DMS53 treated with DMSO at 0.1 percent for 48 hours (cell line): ENCODE results near the gene TAF11L10.
"Not testable (repeated sequence)": the region's sequence is repeated elsewhere in the genome, so short reads cannot be mapped to it uniquely, and the experiment has no call there.

ENCODE experiments used
- DNase-seq: peaks from one replicate; lab custom pipeline; 2025; ENCODE audit not compliant: unreplicated experiment; lab: John Stamatoyannopoulos, UW

Gene TAF11L10

DNA sequence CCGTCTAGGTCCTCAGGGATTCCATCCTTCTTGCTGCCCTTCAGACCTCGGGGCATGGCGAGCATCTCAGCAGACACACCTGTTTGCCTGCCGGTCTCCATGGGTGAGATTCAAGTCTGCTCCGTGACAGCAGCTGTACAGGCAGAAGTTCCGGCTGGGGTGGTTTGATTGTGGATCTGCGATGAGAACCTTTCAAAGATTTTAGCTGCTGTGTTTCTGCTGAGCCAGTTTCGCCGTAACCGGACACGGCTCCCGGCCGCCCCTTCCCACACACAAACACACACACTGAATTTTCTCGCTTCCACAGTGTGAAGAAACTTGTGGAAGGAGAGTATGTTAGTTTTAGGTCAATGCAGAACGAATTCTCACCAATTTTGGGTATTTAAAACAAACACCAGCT lies at the start of gene TAF11L10:
TSS of gene TAF11L10 (minus strand) at position 101 of the 400 bp plus-strand sequence.
- not testable (repeated sequence) for DNase-seq

DNA sequence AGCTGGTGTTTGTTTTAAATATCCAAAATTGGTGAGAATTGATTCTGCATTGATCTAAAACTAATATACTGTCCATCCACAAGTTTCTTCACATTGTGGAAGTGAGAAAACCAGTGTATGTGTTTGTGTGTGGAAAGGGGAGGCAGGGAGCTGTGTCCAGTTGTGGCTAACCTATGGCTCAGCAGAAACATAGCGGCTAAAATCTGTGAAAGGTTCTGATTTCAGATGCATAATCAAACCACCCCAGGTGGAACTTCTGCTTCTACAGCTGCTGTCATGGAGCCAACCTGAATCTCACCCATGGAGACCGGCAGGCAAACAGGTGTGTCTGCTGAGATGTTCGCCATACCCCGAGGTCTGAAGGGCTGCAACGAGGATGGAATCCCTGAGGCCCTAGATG lies 36.5 kb upstream of the TAF11L10 start, which contains the start of gene TAF11L14:
TSS of gene TAF11L14 (plus strand) at position 301 of the 400 bp plus-strand sequence.
- no peak for DNase-seq

DNA sequence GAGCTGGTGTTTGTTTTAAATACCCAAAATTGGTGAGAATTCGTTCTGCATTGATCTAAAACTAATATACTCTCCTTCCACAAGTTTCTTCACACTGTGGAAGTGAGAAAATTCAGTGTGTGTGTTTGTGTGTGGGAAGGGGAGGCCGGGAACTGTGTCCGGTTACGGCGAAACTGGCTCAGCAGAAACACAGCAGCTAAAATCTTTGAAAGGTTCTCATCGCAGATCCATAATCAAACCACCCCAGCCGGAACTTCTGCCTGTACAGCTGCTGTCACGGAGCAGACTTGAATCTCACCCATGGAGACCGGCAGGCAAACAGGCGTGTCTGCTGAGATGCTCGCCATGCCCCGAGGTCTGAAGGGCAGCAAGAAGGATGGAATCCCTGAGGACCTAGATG lies 34.2 kb upstream of the TAF11L10 start, which contains the start of gene TAF11L13:
TSS of gene TAF11L13 (plus strand) at position 301 of the 400 bp plus-strand sequence.
- not testable (repeated sequence) for DNase-seq

DNA sequence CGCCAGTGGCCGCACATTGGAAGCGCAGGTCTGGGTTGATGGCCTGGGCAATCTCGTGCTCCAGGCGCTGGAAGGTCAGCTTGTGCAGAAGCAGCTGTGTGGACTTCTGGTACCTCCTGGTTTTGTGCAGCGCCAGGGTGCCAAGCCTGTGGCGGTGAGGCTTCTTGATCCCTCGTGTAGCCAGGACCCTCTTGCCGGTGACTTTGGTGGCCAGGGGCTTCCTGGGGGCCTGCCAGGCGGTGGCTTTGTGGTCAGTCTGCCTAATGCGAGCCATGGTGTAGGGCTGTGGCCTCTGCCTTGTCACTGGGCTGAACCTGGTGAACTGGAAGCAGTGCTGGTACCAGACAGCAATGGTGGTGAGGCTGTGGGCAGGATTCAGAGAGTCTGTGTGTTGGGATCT lies 28.1 kb upstream of the TAF11L10 start:
- no peak for DNase-seq

DNA sequence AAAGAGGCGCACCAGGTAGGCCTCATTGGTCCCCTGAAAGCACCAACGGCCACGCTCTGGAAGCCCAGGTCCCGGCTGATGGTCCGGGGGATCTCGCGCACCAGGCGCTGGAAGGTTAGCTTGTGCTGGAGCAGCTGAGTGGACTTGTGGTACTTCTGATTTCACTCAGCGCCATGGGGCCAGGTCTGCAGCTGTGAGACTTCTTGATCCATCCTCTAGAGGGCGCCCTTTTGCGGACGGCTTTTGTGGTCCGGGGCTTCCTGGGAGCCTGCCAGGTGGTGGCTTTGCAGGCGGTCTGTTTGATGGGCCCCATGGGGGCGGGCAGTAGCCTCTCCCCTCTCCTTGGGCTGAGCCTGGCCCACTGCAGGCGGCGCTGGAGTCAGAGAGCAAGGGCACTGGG lies 23.0 kb upstream of the TAF11L10 start:
- no peak for DNase-seq

DNA sequence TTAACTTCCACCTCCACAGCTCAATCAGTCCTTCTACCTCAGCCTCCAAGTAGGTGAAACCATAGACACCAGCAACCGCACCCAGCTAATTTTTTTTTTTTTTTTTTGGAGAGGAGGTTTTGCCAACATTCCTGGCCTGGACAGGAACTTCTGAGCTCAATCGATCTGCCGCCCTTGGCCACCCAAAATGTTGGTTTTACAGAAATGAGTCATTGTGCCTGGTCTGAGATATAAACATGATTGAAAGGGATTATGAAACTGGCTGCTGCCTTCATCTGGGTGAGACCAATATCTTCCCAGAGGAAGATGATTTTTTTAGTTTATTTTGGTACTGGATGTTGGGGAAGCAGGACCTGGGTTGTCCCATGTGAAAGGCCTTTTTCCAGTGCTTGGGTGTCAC lies 21.7 kb upstream of the TAF11L10 start:
- DNase-seq, result no peak

DNA sequence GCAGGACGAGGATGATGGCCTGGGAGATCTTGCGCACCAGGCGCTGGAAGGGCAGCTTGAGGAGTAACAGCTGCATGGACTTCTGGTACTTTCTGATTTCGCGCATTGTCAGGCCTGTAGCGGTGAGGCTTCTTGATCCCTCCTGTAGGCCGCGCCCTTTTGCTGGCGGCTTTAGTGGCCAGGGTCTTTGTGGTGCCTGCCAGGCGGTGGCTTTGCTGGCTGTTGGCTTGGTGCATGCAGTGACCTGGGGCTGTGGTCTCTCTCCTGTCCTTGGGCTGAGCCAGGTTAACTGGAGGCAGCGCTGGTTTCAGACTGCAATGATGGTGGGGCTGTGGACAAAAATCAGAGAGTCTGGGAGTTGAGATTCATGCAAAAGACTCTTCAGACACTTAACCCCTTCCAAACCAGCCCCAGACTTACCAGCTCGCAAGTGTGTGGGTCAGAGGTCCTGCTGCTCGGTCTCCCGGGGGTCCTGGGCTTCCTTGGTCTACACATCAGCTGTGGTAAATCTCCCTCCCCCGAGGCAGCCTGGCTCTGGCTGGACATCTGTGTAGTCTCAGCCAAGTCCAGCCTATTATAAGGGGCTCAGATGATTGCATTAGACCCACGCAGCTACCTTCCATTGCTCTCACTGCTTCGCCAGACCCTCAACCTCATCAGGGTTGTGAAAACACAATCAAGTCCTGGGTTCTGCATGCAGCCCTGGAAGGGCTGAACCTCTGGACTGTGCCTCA lies 17.4 kb upstream of the TAF11L10 start:
- DNase-seq, result no peak

DNA sequence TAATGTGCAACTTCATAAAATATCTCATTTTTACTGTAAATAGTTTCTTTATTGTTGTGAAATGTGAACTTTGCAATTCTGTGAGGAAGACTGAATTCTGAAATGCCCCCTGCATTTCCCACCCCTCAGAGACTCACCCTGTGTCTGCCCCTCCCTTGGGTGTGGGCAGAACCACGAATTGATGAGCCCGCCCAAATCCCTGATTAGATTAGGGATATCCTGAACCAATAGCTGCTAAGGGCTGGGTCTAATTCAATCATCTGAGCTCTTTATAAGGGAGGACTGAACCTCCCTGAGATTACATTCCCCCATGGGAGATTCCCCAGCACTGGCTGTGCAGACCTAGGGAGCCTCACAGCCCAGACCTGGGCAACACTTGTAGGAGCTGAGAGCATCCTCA lies 12.5 kb upstream of the TAF11L10 start, which contains the start of gene TAF11L12:
TSS of gene TAF11L12 (plus strand) at position 301 of the 400 bp plus-strand sequence.
- DNase-seq, result not testable (repeated sequence)

DNA sequence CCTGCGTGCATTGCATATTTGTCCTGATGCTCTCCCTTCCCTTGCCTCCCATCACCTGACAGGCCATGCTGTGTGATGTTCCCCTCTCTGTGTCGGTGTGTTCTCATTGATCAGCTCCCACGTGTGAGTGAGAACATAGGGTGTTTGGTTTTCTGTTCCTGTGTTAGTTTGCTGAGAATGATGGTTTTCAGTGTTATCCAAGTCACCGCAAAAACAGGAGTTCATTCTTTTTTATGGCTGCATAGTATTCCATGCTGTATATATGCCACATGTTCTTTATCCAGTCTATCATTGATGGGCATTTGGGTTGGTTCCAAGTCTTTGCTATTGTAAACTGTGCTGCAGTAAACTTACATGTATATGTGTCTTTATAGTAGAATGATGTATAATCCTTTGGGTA lies 9.8 kb upstream of the TAF11L10 start:
- DNase-seq, result not testable (repeated sequence)

DNA sequence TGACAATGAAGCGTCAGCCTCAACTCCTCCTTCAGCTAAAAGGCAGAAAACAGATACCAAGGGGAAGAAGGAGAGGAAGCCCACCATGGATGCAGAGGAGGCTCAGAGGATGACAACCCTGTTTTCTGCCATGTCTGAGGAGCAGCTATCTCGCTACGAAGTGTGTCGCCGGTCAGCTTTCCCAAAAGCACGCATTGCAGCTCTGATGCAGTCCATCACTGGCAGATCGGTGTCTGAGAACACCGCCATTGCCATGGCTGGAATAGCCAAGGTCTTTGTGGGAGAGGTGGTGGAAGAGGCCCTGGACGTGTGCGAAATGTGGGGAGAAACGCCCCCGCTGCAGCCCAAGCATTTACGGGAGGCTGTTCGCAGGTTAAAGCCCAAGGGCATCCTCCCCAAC lies 7.3 kb upstream of the TAF11L10 start:
- DNase-seq, result no peak

DNA sequence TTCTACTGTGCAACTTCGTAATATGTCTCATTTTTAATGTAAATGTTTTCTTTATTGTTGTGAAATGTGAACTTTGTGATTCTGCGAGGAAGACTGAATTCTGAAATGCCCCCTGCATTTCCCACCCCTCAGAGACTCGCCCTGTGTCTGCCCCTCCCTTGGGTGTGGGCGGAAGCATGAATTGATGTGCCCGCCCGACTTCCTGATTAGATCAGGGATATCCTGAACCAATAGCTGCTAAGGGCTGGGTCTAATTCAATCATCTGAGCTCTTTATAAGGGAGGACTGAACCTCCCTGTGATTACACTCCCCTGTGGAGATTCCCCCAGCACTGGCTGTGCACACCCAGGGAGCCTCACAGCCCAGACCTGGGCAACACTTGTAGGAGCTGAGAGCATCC lies 6.3 kb upstream of the TAF11L10 start, which contains the start of gene TAF11L11:
TSS of gene TAF11L11 (plus strand) at position 304 of the 400 bp plus-strand sequence.
- not testable (repeated sequence) for DNase-seq

DNA sequence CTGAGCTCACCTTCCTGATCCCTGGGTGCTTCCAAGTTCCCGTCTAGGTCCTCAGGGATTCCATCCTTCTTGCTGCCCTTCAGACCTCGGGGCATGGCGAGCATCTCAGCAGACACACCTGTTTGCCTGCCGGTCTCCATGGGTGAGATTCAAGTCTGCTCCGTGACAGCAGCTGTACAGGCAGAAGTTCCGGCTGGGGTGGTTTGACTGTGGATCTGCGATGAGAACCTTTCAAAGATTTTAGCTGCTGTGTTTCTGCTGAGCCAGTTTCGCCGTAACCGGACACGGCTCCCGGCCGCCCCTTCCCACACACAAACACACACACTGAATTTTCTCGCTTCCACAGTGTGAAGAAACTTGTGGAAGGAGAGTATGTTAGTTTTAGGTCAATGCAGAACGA lies 3.4 kb downstream of the TAF11L10 start, which contains the start of gene TAF11L9:
TSS of gene TAF11L9 (minus strand) at position 140 of the 400 bp plus-strand sequence.
- DNase-seq, result not testable (repeated sequence)

DNA sequence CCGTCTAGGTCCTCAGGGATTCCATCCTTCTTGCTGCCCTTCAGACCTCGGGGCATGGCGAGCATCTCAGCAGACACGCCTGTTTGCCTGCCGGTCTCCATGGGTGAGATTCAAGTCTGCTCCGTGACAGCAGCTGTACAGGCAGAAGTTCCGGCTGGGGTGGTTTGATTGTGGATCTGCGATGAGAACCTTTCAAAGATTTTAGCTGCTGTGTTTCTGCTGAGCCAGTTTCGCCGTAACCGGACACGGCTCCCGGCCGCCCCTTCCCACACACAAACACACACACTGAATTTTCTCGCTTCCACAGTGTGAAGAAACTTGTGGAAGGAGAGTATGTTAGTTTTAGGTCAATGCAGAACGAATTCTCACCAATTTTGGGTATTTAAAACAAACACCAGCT lies 6.8 kb downstream of the TAF11L10 start, which contains the start of gene TAF11L8:
TSS of gene TAF11L8 (minus strand) at position 101 of the 400 bp plus-strand sequence.
- not testable (repeated sequence) for DNase-seq

DNA sequence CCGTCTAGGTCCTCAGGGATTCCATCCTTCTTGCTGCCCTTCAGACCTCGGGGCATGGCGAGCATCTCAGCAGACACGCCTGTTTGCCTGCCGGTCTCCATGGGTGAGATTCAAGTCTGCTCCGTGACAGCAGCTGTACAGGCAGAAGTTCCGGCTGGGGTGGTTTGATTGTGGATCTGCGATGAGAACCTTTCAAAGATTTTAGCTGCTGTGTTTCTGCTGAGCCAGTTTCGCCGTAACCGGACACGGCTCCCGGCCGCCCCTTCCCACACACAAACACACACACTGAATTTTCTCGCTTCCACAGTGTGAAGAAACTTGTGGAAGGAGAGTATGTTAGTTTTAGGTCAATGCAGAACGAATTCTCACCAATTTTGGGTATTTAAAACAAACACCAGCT lies 12.0 kb downstream of the TAF11L10 start, which contains the start of gene TAF11L7:
TSS of gene TAF11L7 (minus strand) at position 101 of the 400 bp plus-strand sequence.
- not testable (repeated sequence) for DNase-seq
